ENCODE data around the gene PUSL1. TPM values are rescaled to one million over a fixed set of nuclear protein-coding genes. Genes with fewer than 3 reads are reported as not detected.

Gene PUSL1
- total and polyA plus RNA-seq, 2 of the 13 experiments (the other 11 are each of a cell fraction or from before 2014, with no cell fraction given), result 8.3 to 22.2 TPM

GRCh38 chr1:1334835-1335234 lies 26.4 kb downstream of the PUSL1 start (continued):
- TF ChIP-seq GMEB2 (CRISPR knock-in tag; IDR thresholded peaks at IDR 0.05; ENCODE audit: low read depth), result no peak
- peak; percentile 74 for TF ChIP-seq ZNF563 (CRISPR knock-in tag; IDR thresholded peaks at IDR 0.05)
- TF ChIP-seq ZNF576 (CRISPR knock-in tag; IDR thresholded peaks at IDR 0.05), result no peak
- TF ChIP-seq HIVEP1 (CRISPR knock-in tag; IDR thresholded peaks at IDR 0.05), result no peak
- no peak for TF ChIP-seq CEBPB (IDR thresholded peaks at IDR 0.05; ENCODE audit: borderline replicate concordance, low read depth, low read length)
- TF ChIP-seq ZNF747 (CRISPR knock-in tag; IDR thresholded peaks at IDR 0.05; ENCODE audit: borderline replicate concordance), result peak; percentile 65; the same call in 1 of the 2 replicates
- peak; percentile 17 for TF ChIP-seq RBM22 (optimal IDR thresholded peaks at IDR 0.05; ENCODE audit: low read length)
- peak; percentile 9 for TF ChIP-seq AGO2 (optimal IDR thresholded peaks at IDR 0.05; ENCODE audit: low read depth, low read length)
- TF ChIP-seq IKZF1 (IDR thresholded peaks at IDR 0.05), result no peak
- TF ChIP-seq GTF3A (CRISPR knock-in tag; conservative IDR thresholded peaks at IDR 0.05), result no peak
- no peak for TF ChIP-seq DMAP1 (CRISPR knock-in tag; IDR thresholded peaks at IDR 0.05)
- TF ChIP-seq HBP1 (CRISPR knock-in tag; IDR thresholded peaks at IDR 0.05; ENCODE audit: low read depth), result peak; percentile 85; the same call in 1 of the 2 replicates
- TF ChIP-seq ZNF670 (CRISPR knock-in tag; IDR thresholded peaks at IDR 0.05; ENCODE audit: borderline replicate concordance), result 0 out of 2 replicates have a peak, but pooled peaks have one; percentile 37
- TF ChIP-seq BRF2 (CRISPR knock-in tag; IDR thresholded peaks at IDR 0.05), result no peak
- TF ChIP-seq TOE1 (CRISPR knock-in tag; IDR thresholded peaks at IDR 0.05), result no peak
- TF ChIP-seq PAWR (CRISPR knock-in tag; IDR thresholded peaks at IDR 0.05; ENCODE audit: borderline replicate concordance), result no peak
- no peak for TF ChIP-seq NBN (conservative IDR thresholded peaks at IDR 0.05)
- TF ChIP-seq NFKB2 (CRISPR knock-in tag; IDR thresholded peaks at IDR 0.05; ENCODE audit: borderline replicate concordance), result peak; percentile 68; the same call in 1 of the 2 replicates
- no peak for TF ChIP-seq ARID2 (CRISPR knock-in tag; IDR thresholded peaks at IDR 0.05; ENCODE audit: borderline replicate concordance)
- TF ChIP-seq RBFOX2 (IDR thresholded peaks at IDR 0.05; ENCODE audit: low read depth, low read length), result no peak; the same call in none of the 2 replicates
- TF ChIP-seq TBX3 (IDR thresholded peaks at IDR 0.05; ENCODE audit: borderline replicate concordance), result no peak
- TF ChIP-seq NAIF1 (CRISPR knock-in tag; IDR thresholded peaks at IDR 0.05; ENCODE audit: borderline replicate concordance), result no peak
- TF ChIP-seq ZNF556 (CRISPR knock-in tag; IDR thresholded peaks at IDR 0.05; ENCODE audit: borderline replicate concordance), result no peak
- peak; percentile 51 for TF ChIP-seq ZNF687 (CRISPR knock-in tag; IDR thresholded peaks at IDR 0.05)

All from HepG2 (cell line).